NT2/D1 (cell line): ENCODE measurements around the gene PHF13.
"Not testable (repeated sequence)": the region's sequence is repeated elsewhere in the genome, so short reads cannot be mapped to it uniquely, and the experiment has no call there.

ENCODE experiments used
- YY1 ChIP-seq: IDR thresholded peaks from 2 replicates; pipeline ENCODE4 v1.6.1; 2011; ENCODE audit not compliant: insufficient read length, insufficient read depth
- ZNF274 ChIP-seq: IDR thresholded peaks from 2 replicates; pipeline ENCODE4 v1.6.1; 2011; ENCODE audit warnings: mild to moderate bottlenecking, low read depth, low read length

DNA sequence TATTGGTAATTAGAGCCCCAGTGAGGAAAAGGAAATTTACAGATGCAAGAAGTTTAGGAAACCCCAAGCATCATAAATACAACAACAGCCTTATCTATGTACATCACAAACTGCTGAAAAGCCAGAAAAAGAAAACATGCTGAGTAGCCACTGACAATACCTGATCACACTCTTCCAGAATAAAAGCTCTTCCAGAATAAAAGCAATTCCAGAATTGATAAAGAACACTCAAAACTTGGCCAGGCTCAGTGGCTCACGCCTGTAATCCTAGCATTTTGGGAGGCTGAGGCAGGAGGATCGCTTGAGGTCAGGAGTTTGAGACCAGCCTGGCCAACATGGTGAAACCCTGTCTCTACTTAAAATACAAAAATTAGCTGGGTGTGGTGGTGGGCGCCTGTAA lies 27.3 kb downstream of the PHF13 start:
- not testable (repeated sequence) for TF ChIP-seq ZNF274, YY1
